BLaER1 (cell line): ENCODE measurements around the gene EPHA3.

ENCODE experiments used
- H3K27ac ChIP-seq: shearing (Covaris generic); formaldehyde crosslinking; 2 replicates; pipeline ENCODE4 v1.8.1; 2022
- H3K27me3 ChIP-seq: shearing (Covaris generic); formaldehyde crosslinking; 2 replicates; pipeline ENCODE4 v1.8.1; 2022
- H3K36me3 ChIP-seq: shearing (Covaris generic); formaldehyde crosslinking; 2 replicates; pipeline ENCODE4 v1.8.1; 2022
- H3K4me1 ChIP-seq: shearing (Covaris generic); formaldehyde crosslinking; 2 replicates; pipeline ENCODE4 v1.8.1; 2022
- H3K4me2 ChIP-seq: shearing (Covaris generic); formaldehyde crosslinking; 2 replicates; pipeline ENCODE4 v1.8.1; 2022
- H3K4me3 ChIP-seq: shearing (Covaris generic); formaldehyde crosslinking; 2 replicates; pipeline ENCODE4 v1.8.1; 2022
- H3K9ac ChIP-seq: shearing (Covaris generic); formaldehyde crosslinking; 2 replicates; pipeline ENCODE4 v1.8.1; 2022
- H3K9me3 ChIP-seq: shearing (Covaris generic); formaldehyde crosslinking; 2 replicates; pipeline ENCODE4 v1.8.1; 2022
- H4K20me1 ChIP-seq: shearing (Covaris generic); formaldehyde crosslinking; 2 replicates; pipeline ENCODE4 v1.8.1; 2022
- Cebpa-rat ChIP-seq: shearing (Covaris generic); IDR thresholded peaks from 2 replicates; pipeline ENCODE4 v1.8.1; 2022

Gene EPHA3

GRCh38 chr3:89139870-89140269, 32.4 kb downstream of the EPHA3 start:
- peaks cover 22% of the 10 kb centered on the region; the same call in 1 of the 2 replicates for H3K36me3 ChIP-seq
- H3K4me1 ChIP-seq, result peaks cover 70% of the 10 kb centered on the region
- peak overlapping the region; percentile 8 for H3K4me2 ChIP-seq
- H4K20me1 ChIP-seq, result no peaks in the 10 kb centered on the region; the same call in 1 of the 2 replicates
- H3K27me3 ChIP-seq, result no peaks in the 10 kb centered on the region
- no peak overlapping the region for H3K4me3 ChIP-seq
- H3K9ac ChIP-seq, result 0 out of 2 replicates have a peak overlapping the region, but pooled peaks have one; percentile 7
- no peak for TF ChIP-seq Cebpa-rat
- H3K27ac ChIP-seq, result peak overlapping the region; percentile 27
- no peaks in the 10 kb centered on the region for H3K9me3 ChIP-seq

GRCh38 chr3:89144080-89144479, 36.7 kb downstream of the EPHA3 start:
- Histone ChIP-seq H3K27me3 (no peaks in the 10 kb centered on the region), H3K27ac (no peak overlapping the region), H3K9ac (no peak overlapping the region), H3K4me2 (peak overlapping the region; percentile 50), H3K9me3 (no peaks in the 10 kb centered on the region), H3K36me3 (peaks cover 26% of the 10 kb centered on the region; the same call in 1 of the 2 replicates), H4K20me1 (no peaks in the 10 kb centered on the region; the same call in 1 of the 2 replicates), H3K4me1 (peaks cover 67% of the 10 kb centered on the region), H3K4me3 (no peak overlapping the region)
- no peak for TF ChIP-seq Cebpa-rat

- no peak for TF ChIP-seq Cebpa-rat
- Histone ChIP-seq H3K36me3 (peaks cover 20% of the 10 kb centered on the region; the same call in 1 of the 2 replicates), H3K9me3 (no peaks in the 10 kb centered on the region), H3K27me3 (no peaks in the 10 kb centered on the region), H3K4me3 (no peak overlapping the region), H3K4me2 (peak overlapping the region; percentile 25), H3K9ac (no peak overlapping the region), H4K20me1 (peaks cover 3% of the 10 kb centered on the region; the same call in 1 of the 2 replicates), H3K4me1 (peaks cover 48% of the 10 kb centered on the region), H3K27ac (0 out of 2 replicates have a peak overlapping the region, but pooled peaks have one; percentile 15)
Measured at GRCh38 chr3:89145995-89146394, 38.6 kb downstream of the EPHA3 start.

GRCh38 chr3:89154416-89154815, 47.0 kb downstream of the EPHA3 start:
- H3K9me3 ChIP-seq, result no peaks in the 10 kb centered on the region
- peaks cover 30% of the 10 kb centered on the region for H3K4me1 ChIP-seq
- no peaks in the 10 kb centered on the region for H3K27me3 ChIP-seq
- H3K9ac ChIP-seq, result no peak overlapping the region
- no peak overlapping the region for H3K4me3 ChIP-seq
- peaks cover 39% of the 10 kb centered on the region; the same call in 1 of the 2 replicates for H4K20me1 ChIP-seq
- peaks cover 21% of the 10 kb centered on the region; the same call in 1 of the 2 replicates for H3K36me3 ChIP-seq
- no peak overlapping the region for H3K27ac ChIP-seq
- no peak overlapping the region for H3K4me2 ChIP-seq
- no peak for TF ChIP-seq Cebpa-rat

GRCh38 chr3:89155811-89156210, 48.4 kb downstream of the EPHA3 start:
- Histone ChIP-seq H3K27ac (no peak overlapping the region), H3K4me2 (no peak overlapping the region; the same call in 1 of the 2 replicates)
- no peak for TF ChIP-seq Cebpa-rat

GRCh38 chr3:89157575-89157974, 50.2 kb downstream of the EPHA3 start:
- no peaks in the 10 kb centered on the region for H3K27me3 ChIP-seq
- H3K4me1 ChIP-seq, result peaks cover 31% of the 10 kb centered on the region
- H3K27ac ChIP-seq, result no peak overlapping the region
- peaks cover 27% of the 10 kb centered on the region for H3K36me3 ChIP-seq
- peaks cover 43% of the 10 kb centered on the region; the same call in 1 of the 2 replicates for H4K20me1 ChIP-seq
- TF ChIP-seq Cebpa-rat, result no peak
- no peak overlapping the region for H3K4me3 ChIP-seq
- no peaks in the 10 kb centered on the region for H3K9me3 ChIP-seq
- no peak overlapping the region for H3K4me2 ChIP-seq
- H3K9ac ChIP-seq, result no peak overlapping the region

More at GRCh38 chr3:89155811-89156210, 48.4 kb downstream of the EPHA3 start:
- H3K9me3 ChIP-seq, result no peaks in the 10 kb centered on the region
- no peak overlapping the region for H3K4me3 ChIP-seq
- peaks cover 37% of the 10 kb centered on the region for H3K4me1 ChIP-seq
- H3K9ac ChIP-seq, result no peak overlapping the region
- H3K27me3 ChIP-seq, result no peaks in the 10 kb centered on the region
- H3K36me3 ChIP-seq, result peaks cover 21% of the 10 kb centered on the region; the same call in 1 of the 2 replicates
- H4K20me1 ChIP-seq, result peaks cover 44% of the 10 kb centered on the region; the same call in 1 of the 2 replicates

GRCh38 chr3:89159605-89160004, 52.2 kb downstream of the EPHA3 start:
- Histone ChIP-seq H3K4me3 (no peak overlapping the region), H3K36me3 (peaks cover 31% of the 10 kb centered on the region), H3K9ac (no peak overlapping the region), H3K27ac (no peak overlapping the region), H3K27me3 (no peaks in the 10 kb centered on the region), H4K20me1 (peaks cover 59% of the 10 kb centered on the region; the same call in 1 of the 2 replicates), H3K9me3 (no peaks in the 10 kb centered on the region), H3K4me2 (no peak overlapping the region), H3K4me1 (peaks cover 31% of the 10 kb centered on the region)
- TF ChIP-seq Cebpa-rat, result no peak

GRCh38 chr3:89164774-89165173, 57.4 kb downstream of the EPHA3 start:
- peaks cover 49% of the 10 kb centered on the region; the same call in 1 of the 2 replicates for H4K20me1 ChIP-seq
- H3K4me3 ChIP-seq, result no peak overlapping the region
- H3K4me1 ChIP-seq, result peaks cover 9% of the 10 kb centered on the region
- no peaks in the 10 kb centered on the region for H3K9me3 ChIP-seq
- no peaks in the 10 kb centered on the region for H3K27me3 ChIP-seq
- H3K9ac ChIP-seq, result no peak overlapping the region
- TF ChIP-seq Cebpa-rat, result no peak
- H3K36me3 ChIP-seq, result peaks cover 27% of the 10 kb centered on the region
- H3K4me2 ChIP-seq, result no peak overlapping the region
- H3K27ac ChIP-seq, result no peak overlapping the region

GRCh38 chr3:89165636-89166263, 58.3 kb downstream of the EPHA3 start:
- Histone ChIP-seq H3K9me3 (no peaks in the 10 kb centered on the region), H3K27me3 (no peaks in the 10 kb centered on the region), H4K20me1 (peaks cover 47% of the 10 kb centered on the region; the same call in 1 of the 2 replicates), H3K4me2 (no peak overlapping the region), H3K27ac (no peak overlapping the region), H3K4me3 (no peak overlapping the region), H3K4me1 (0 out of 2 replicates have a peak, but pooled peaks cover 5% of the 10 kb centered on the region), H3K36me3 (peaks cover 33% of the 10 kb centered on the region), H3K9ac (no peak overlapping the region)
- no peak for TF ChIP-seq Cebpa-rat
